Spinal cord (tissue), 10 donors: ENCODE data around the gene KLHL40. TPM values are rescaled to one million over a fixed set of nuclear protein-coding genes. Genes with fewer than 3 reads are reported as not detected.

Source experiments
- DNase-seq, 6 donors: peaks; one replicate each; pipeline versions ENCODE4 v3.0.0 to v3.0.0-alpha.2; 2013 to 2015; ENCODE audit warnings: low spot score in 6 of 6, low read depth in 4 of 6
- H3K27ac ChIP-seq: one replicate; pipeline ENCODE4 v1.5.1; 2013; ENCODE audit warnings: low read depth, low read length, control low read depth
- H3K27me3 ChIP-seq: one replicate; pipeline ENCODE4 v1.6.1; 2013; ENCODE audit warnings: low read length; ENCODE audit not compliant: control insufficient read depth, insufficient read depth
- H3K36me3 ChIP-seq: one replicate; pipeline ENCODE4 v1.6.1; 2013; ENCODE audit warnings: low read length; ENCODE audit not compliant: control insufficient read depth, insufficient read depth
- H3K4me1 ChIP-seq: one replicate; pipeline ENCODE4 v1.6.1; 2013; ENCODE audit warnings: low read length; ENCODE audit not compliant: control insufficient read depth, insufficient read depth
- H3K4me3 ChIP-seq: one replicate; pipeline ENCODE4 v1.5.1; 2013; ENCODE audit warnings: low read depth, low read length, control low read depth
- H3K9me3 ChIP-seq: one replicate; pipeline ENCODE4 v1.6.1; 2013; ENCODE audit warnings: low read length; ENCODE audit not compliant: control insufficient read depth, insufficient read depth
- WGBS: methylation state at CpG from one replicate; pipeline ENCODE4 v1.1.5; 2013; ENCODE audit warnings: missing lambda C conversion rate; ENCODE audit not compliant: insufficient coverage; 5-methylcytosine and 5-hydroxymethylcytosine counted together
- polyA plus RNA-seq, 2 donors: library from polyadenylated mRNA; unstranded; fragments of 120-200 nt; gene quantifications; one replicate each; pipeline ENCODE4 v1.2.1, GENCODE V29; 2013; ENCODE audit not compliant: insufficient read length in 2 of 2
- total RNA-seq, 2 donors: library from RNA; depleted of rRNA in 1 of 2; stranded (reverse); fragments of 120-200 nt in 1 of 2; fragments of >200 nt in 1 of 2; gene quantifications; one replicate each; pipeline versions ENCODE4 v1.2.3 to v1.2.4, GENCODE V29; 2013 to 2014
- donor health status: healthy.

Gene KLHL40
- total and polyA plus RNA-seq, 4 donors = 0.11 to 0.38 (median 0.21) TPM; not detected in 1

GRCh38 chr3:42662037-42662812 lies 23.1 kb upstream of the KLHL40 start:
- 95% methylated on average over 6 of the region's 7 CpGs for WGBS
- H3K9me3 ChIP-seq = no peaks in the 10 kb centered on the region
- H3K27me3 ChIP-seq = no peaks in the 10 kb centered on the region
- H3K27ac ChIP-seq = no peak overlapping the region
- H3K36me3 ChIP-seq = peaks cover 89% of the 10 kb centered on the region
- DNase-seq = no peak
- H3K4me3 ChIP-seq = no peak overlapping the region
- H3K4me1 ChIP-seq = peaks cover 46% of the 10 kb centered on the region

- no peak for DNase-seq
- H3K4me1 ChIP-seq = peaks cover 48% of the 10 kb centered on the region
- H3K36me3 ChIP-seq = peaks cover 82% of the 10 kb centered on the region
- H3K9me3 ChIP-seq = no peaks in the 10 kb centered on the region
- H3K27ac ChIP-seq = no peak overlapping the region
- 98% methylated on average over 10 of the region's 12 CpGs for WGBS
- no peaks in the 10 kb centered on the region for H3K27me3 ChIP-seq
- no peak overlapping the region for H3K4me3 ChIP-seq
Measured at GRCh38 chr3:42662813-42663535, 22.4 kb upstream of the KLHL40 start.

DNA sequence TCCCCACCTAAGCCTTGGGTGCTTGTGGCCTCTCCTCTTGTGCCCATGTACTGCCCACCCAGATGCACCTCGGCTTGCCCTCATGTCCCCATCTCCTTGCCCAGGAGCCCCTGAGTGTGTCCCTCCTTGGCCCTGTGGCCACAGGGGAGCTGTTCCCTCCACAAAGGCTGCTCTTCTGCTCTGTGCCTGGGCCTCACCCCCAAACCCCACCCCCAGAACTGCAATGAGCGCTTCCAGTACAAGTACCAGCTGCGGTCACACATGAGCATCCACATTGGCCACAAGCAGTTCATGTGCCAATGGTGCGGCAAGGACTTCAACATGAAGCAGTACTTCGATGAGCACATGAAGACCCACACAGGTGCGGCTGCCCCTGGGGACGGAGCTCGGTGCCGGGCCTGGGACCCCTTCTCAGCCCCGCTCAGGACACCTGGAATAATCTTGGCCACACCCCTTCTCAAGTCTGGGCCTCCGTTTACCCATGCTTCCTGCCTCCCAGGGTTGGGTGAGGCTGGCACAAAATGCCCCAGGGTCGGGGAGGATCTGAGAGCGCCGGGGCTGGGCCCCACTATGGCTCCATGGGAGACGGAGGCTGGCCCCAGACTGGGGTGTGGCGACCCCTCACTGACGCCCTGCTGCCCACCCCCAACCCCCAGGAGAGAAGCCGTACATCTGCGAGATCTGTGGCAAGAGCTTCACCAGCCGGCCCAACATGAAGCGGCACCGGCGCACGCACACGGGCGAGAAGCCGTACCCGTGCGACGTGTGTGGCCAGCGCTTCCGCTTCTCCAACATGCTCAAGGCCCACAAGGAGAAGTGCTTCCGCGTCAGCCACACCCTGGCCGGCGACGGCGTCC lies 21.5 kb upstream of the KLHL40 start:
- no peak overlapping the region for H3K4me3 ChIP-seq
- H3K4me1 ChIP-seq = peaks cover 49% of the 10 kb centered on the region
- no peaks in the 10 kb centered on the region for H3K27me3 ChIP-seq
- peaks cover 73% of the 10 kb centered on the region for H3K36me3 ChIP-seq
- 87% methylated on average over 38 of the region's 38 CpGs for WGBS
- DNase-seq = no peak
- no peak overlapping the region for H3K27ac ChIP-seq
- H3K9me3 ChIP-seq = no peaks in the 10 kb centered on the region

GRCh38 chr3:42664438-42664803 lies 20.9 kb upstream of the KLHL40 start:
- H3K36me3 ChIP-seq = peaks cover 67% of the 10 kb centered on the region
- no peak overlapping the region for H3K27ac ChIP-seq
- H3K4me3 ChIP-seq = no peak overlapping the region
- H3K9me3 ChIP-seq = no peaks in the 10 kb centered on the region
- H3K4me1 ChIP-seq = peaks cover 44% of the 10 kb centered on the region
- no peak for DNase-seq
- H3K27me3 ChIP-seq = no peaks in the 10 kb centered on the region
- 83% methylated on average over 11 of the region's 19 CpGs for WGBS

DNA sequence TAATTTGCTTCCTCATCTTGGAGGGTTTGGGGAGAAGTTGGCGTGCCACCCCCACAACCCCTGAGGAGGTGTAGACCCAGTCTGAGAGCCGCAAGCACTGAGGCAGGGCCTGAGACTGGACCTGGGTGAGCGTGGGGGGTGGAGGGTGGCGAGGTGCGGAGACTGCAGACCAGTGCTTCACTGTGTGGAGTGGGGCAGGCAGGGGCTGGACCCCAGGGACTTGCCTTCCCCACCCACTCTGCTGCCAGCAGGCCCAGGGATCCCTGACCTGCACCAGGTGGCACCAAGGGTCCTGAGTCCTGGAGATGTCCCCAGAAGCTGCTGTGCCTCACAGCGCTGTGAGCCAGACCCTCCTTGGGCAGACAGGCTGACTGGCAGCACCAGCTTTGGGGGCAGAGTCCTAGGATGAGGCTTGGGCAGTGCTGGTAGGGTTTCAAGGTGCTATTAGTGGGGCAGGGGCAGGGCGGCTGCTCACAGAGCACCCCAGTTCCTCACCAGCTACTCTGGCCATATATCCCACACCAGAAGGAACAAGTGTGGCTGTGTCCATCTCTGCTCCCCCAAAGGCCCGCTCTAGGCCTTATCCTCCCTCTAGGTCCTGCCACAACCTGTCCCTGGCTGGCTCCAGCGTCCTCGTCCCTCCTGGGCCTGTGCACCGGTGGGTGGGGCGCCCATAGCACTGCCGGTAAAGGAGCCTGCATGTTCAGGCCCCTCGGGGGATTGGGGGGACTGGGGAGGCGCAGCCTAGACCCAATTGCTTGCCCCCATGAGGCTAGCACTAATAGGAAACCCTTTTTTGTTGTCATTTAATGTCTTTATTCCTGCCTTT lies 20.1 kb upstream of the KLHL40 start:
- H3K4me3 ChIP-seq = no peak overlapping the region
- H3K27me3 ChIP-seq = no peaks in the 10 kb centered on the region
- DNase-seq = no peak
- H3K4me1 ChIP-seq = peaks cover 36% of the 10 kb centered on the region
- no peaks in the 10 kb centered on the region for H3K9me3 ChIP-seq
- 93% methylated on average over 9 of the region's 15 CpGs for WGBS
- no peak overlapping the region for H3K27ac ChIP-seq
- H3K36me3 ChIP-seq = peaks cover 59% of the 10 kb centered on the region

- Histone ChIP-seq H3K9me3 (no peaks in the 10 kb centered on the region), H3K4me1 (peaks cover 30% of the 10 kb centered on the region), H3K27ac (no peak overlapping the region), H3K27me3 (no peaks in the 10 kb centered on the region), H3K4me3 (no peak overlapping the region), H3K36me3 (peaks cover 51% of the 10 kb centered on the region)
- no peak for DNase-seq
- 84% methylated on average over 6 of the region's 8 CpGs for WGBS
Measured at GRCh38 chr3:42666022-42666421, 19.3 kb upstream of the KLHL40 start.

GRCh38 chr3:42666577-42666998 lies 18.7 kb upstream of the KLHL40 start:
- 93% methylated on average over 3 of the region's 4 CpGs for WGBS
- DNase-seq = no peak
- H3K27ac ChIP-seq = no peak overlapping the region
- H3K9me3 ChIP-seq = no peaks in the 10 kb centered on the region
- no peak overlapping the region for H3K4me3 ChIP-seq
- H3K36me3 ChIP-seq = peaks cover 46% of the 10 kb centered on the region
- peaks cover 30% of the 10 kb centered on the region for H3K4me1 ChIP-seq
- no peaks in the 10 kb centered on the region for H3K27me3 ChIP-seq

- no peak for DNase-seq
- no peak overlapping the region for H3K4me3 ChIP-seq
- H3K27ac ChIP-seq = no peak overlapping the region
- H3K4me1 ChIP-seq = peaks cover 30% of the 10 kb centered on the region
- H3K36me3 ChIP-seq = peaks cover 40% of the 10 kb centered on the region
- no peaks in the 10 kb centered on the region for H3K27me3 ChIP-seq
- no peaks in the 10 kb centered on the region for H3K9me3 ChIP-seq
- 63% methylated on average over 7 of the region's 7 CpGs for WGBS
Measured at GRCh38 chr3:42667096-42667522, 18.2 kb upstream of the KLHL40 start.
